HFF-Myc (cell line): Measurements from ENCODE around the gene CCSAP.
"Not testable (repeated sequence)": the region's sequence is repeated elsewhere in the genome, so short reads cannot be mapped to it uniquely, and the experiment has no call there.

Source experiments
- DNase-seq: peaks from one replicate; pipeline ENCODE4 v3.0.0-alpha.2; 2011; ENCODE audit warnings: low read depth; ENCODE audit errors: extremely low read depth
- H3K4me3 ChIP-seq: replicated peaks from 2 replicates; pipeline ENCODE4 v1.5.1; 2011; ENCODE audit warnings: low read depth, mild to moderate bottlenecking, control low read depth, low read length
- CTCF ChIP-seq: IDR thresholded peaks from 2 replicates; pipeline ENCODE4 v1.5.1; 2012; ENCODE audit warnings: mild to moderate bottlenecking, low read depth, low read length, control low read depth; ENCODE audit errors: missing control alignments

CCSAP gene

GRCh38 chr1:229383188-229383587 lies 40.3 kb upstream of the CCSAP start:
- no peak for TF ChIP-seq CTCF
- no peak for DNase-seq
- no peak overlapping the region for H3K4me3 ChIP-seq

GRCh38 chr1:229381234-229381633 lies 38.4 kb upstream of the CCSAP start:
- TF ChIP-seq CTCF, result no peak
- no peak for DNase-seq
- no peak overlapping the region for H3K4me3 ChIP-seq

GRCh38 chr1:229380536-229381160 lies 37.8 kb upstream of the CCSAP start:
- no peak for TF ChIP-seq CTCF
- no peak for DNase-seq
- no peak overlapping the region for H3K4me3 ChIP-seq

- H3K4me3 ChIP-seq, result no peak overlapping the region
- TF ChIP-seq CTCF, result no peak
- no peak for DNase-seq
These were observed 37.0 kb upstream of the CCSAP start for GRCh38 chr1:229379846-229380245.

- DNase-seq, result no peak
- TF ChIP-seq CTCF, result no peak
- H3K4me3 ChIP-seq, result no peak overlapping the region
These were observed 35.9 kb upstream of the CCSAP start for GRCh38 chr1:229378586-229379367.

GRCh38 chr1:229378035-229378434 lies 35.2 kb upstream of the CCSAP start:
- DNase-seq, H3K4me3 ChIP-seq: not testable (repeated sequence)

GRCh38 chr1:229377429-229377828 lies 34.6 kb upstream of the CCSAP start:
- no peak overlapping the region for H3K4me3 ChIP-seq
- TF ChIP-seq CTCF, result no peak
- no peak for DNase-seq
